H1 (cell line): ENCODE measurements around the gene TSPAN8.

ENCODE experiments used
- CTCF ChIP-seq, 3 experiments: IDR thresholded peaks; 1 replicate in 2 of 3; 2 replicates in 1 of 3; pipeline versions ENCODE4 v1.5.1 to v1.6.1; 2011; ENCODE audit warnings: low read length in 3 of 3, mild to moderate bottlenecking in 3 of 3, inconsistent platforms in 2 of 3, low read depth in 1 of 3, moderate library complexity in 1 of 3; ENCODE audit not compliant: insufficient read depth in 1 of 3; ENCODE audit errors: control extremely low read depth in 1 of 3
- EZH2 ChIP-seq: fragments of 200-600 bp; sonication (generic); IDR thresholded peaks from 2 replicates; pipeline ENCODE4 v1.7.1; 2012; ENCODE audit warnings: low read depth, mild to moderate bottlenecking, moderate library complexity, low read length, inconsistent platforms; ENCODE audit not compliant: severe bottlenecking
- TF ChIP-seq, protein P1 (sequence below): IDR thresholded peaks from 2 replicates; pipeline ENCODE4 v1.6.1; 2011; ENCODE audit warnings: low read depth, mild to moderate bottlenecking, low read length; ENCODE audit not compliant: insufficient read depth
- TF ChIP-seq, protein P2 (sequence below): IDR thresholded peaks from 2 replicates; pipeline ENCODE4 v1.6.1; 2012; ENCODE audit warnings: inconsistent platforms

DNA sequence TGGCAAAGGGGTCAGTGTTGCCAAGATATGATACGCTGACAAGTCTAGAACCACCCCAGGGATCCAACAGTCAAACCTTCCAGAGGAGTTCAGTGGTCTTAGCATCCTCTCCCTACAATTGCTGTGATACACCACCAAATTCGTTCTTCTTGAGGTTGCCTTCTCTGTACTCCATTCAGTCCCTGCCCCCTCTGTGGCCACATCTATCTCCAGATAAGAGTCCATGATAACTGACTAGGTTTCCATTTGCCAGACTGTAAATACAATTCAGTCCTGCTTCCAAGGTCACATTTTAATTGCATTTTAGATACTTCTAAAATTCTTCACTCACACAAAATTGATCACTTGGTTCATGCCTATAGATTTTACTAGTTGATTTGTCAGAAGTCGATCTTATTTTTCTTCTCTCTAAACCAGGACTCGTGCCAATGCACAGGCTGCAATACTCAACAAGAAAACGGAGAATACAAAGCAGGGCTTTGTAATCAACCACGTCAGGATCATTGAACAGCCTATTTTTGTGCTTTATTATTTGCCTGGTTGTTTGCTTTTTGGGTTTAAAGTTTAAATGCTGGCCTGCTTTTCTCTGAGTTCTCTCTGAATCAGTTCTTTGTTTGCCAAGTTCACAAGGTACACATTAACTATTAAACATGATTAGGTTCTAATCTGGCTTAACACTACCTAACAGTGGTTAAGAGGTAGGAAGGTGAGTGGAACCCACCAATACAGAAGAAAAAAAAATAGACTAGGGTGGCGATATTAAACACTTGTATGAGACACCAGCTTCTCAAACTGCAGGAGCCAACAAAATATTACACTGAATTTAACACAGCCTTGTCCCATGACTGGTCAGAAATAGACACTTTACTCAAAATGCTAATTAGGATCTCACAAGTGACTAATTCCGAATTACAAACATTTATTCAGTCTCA, 5.3 kb upstream of the TSPAN8 start:
- TF ChIP-seq, protein P1, sequence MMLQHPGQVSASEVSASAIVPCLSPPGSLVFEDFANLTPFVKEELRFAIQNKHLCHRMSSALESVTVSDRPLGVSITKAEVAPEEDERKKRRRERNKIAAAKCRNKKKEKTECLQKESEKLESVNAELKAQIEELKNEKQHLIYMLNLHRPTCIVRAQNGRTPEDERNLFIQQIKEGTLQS = no peak
- TF ChIP-seq, protein P2, sequence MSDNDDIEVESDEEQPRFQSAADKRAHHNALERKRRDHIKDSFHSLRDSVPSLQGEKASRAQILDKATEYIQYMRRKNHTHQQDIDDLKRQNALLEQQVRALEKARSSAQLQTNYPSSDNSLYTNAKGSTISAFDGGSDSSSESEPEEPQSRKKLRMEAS = no peak
- no peak for TF ChIP-seq CTCF (IDR thresholded peaks at IDR 0.05; ENCODE audit: control extremely low read depth in 1 of 3, insufficient read depth in 1 of 3, low read depth in 1 of 3, low read length in 3 of 3)
- no peak for TF ChIP-seq EZH2
